Stomach (tissue), 9 donors: ENCODE measurements around the gene ZNF143. TPM values are rescaled to one million over a fixed set of nuclear protein-coding genes. Genes with fewer than 3 reads are reported as not detected.

ENCODE experiments used
- DNase-seq, 2 donors: peaks; one replicate each; pipeline versions ENCODE4 v3.0.0 to v3.0.0-alpha.2; 2013 to 2019
- H3K27ac ChIP-seq, 5 donors: fragments of 200-600 bp in 4 of 5; sonication (generic) in 4 of 5; one replicate each; pipeline ENCODE4 v1.5.1; 2013 to 2019; ENCODE audit warnings: mild to moderate bottlenecking in 1 of 5, moderate library complexity in 1 of 5
- H3K27me3 ChIP-seq, 3 donors: fragments of 200-600 bp; sonication (generic); one replicate each; pipeline ENCODE4 v1.5.1; 2017 to 2019; ENCODE audit warnings: mixed run types in 1 of 3
- H3K36me3 ChIP-seq, 4 donors: fragments of 200-600 bp; sonication (generic); 1 replicate in 3 of 4; 2 replicates in 1 of 4; pipeline ENCODE4 v1.5.1; 2016 to 2019
- H3K4me1 ChIP-seq, 4 donors: fragments of 200-600 bp; sonication (generic); one replicate each; pipeline ENCODE4 v1.5.1; 2016 to 2019
- H3K4me3 ChIP-seq, 4 donors: fragments of 200-600 bp; sonication (generic) in 3 of 4; one replicate each; pipeline ENCODE4 v1.5.1; 2016 to 2019; ENCODE audit warnings: mild to moderate bottlenecking in 1 of 4
- H3K9me3 ChIP-seq, 4 donors: fragments of 200-600 bp; sonication (generic); one replicate each; pipeline ENCODE4 v1.5.1; 2016 to 2019
- CTCF ChIP-seq, 7 experiments: fragments of 450-650 bp in 4 of 7; fragments of 200-600 bp in 3 of 7; sonication (generic) in 3 of 7; IDR thresholded peaks; one replicate each; pipeline ENCODE4 v1.5.1; 2016 to 2019; ENCODE audit warnings: antibody characterized with exemption in 7 of 7, control low read depth in 2 of 7, mild to moderate bottlenecking in 1 of 7
- EP300 ChIP-seq: sonication (generic); formaldehyde crosslinking; IDR thresholded peaks from one replicate; pipeline ENCODE4 v1.6.1; 2017; ENCODE audit warnings: antibody characterized with exemption
- POLR2A ChIP-seq, 4 donors: fragments of 450-650 bp; IDR thresholded peaks; one replicate each; pipeline ENCODE4 v1.6.1; 2016; ENCODE audit warnings: antibody characterized with exemption in 4 of 4, control low read depth in 2 of 4, mild to moderate bottlenecking in 1 of 4, moderate library complexity in 1 of 4
- POLR2AphosphoS5 ChIP-seq, 3 donors: sonication (generic); formaldehyde crosslinking; IDR thresholded peaks; one replicate each; pipeline ENCODE4 v1.6.1; 2016; ENCODE audit warnings: antibody characterized with exemption in 3 of 3
- WGBS, 5 donors: extraction: QIAGEN DNeasy Blood & Tissue Kit in 3 of 5; methylation state at CpG; one replicate each; pipeline versions ENCODE4 v1.1.5 to v1.1.7; 2013 to 2018; 5-methylcytosine and 5-hydroxymethylcytosine counted together
- intact Hi-C: fragments of 100-400 bp; cut with DNase I; formaldehyde crosslinking; loops from one replicate; pipeline ENCODE4 v1.15.1; 2023; ENCODE audit warnings: low total_unique reads
- polyA plus RNA-seq, 3 donors: library from polyadenylated mRNA; stranded (reverse); fragments of 200-250 nt; gene quantifications; one replicate each; pipeline ENCODE4 v1.2.3, GENCODE V29; 2013
- total RNA-seq, 5 donors: library from RNA; depleted of rRNA; stranded (reverse); fragments of >200 nt; gene quantifications; one replicate each; pipeline versions ENCODE4 v1.1.0 to v1.2.3, GENCODE V29; 2014 to 2016
- donor health status: healthy with polysubstance abuse.
- donor health status: Bipolar disorder and iron deficiency.
- donor health status: healthy.

ZNF143 gene
- total and polyA plus RNA-seq, 8 donors: 4.1 to 110 (median 19.0) TPM

- peaks cover 39 to 100% (median 98%) of the 10 kb centered on the region in 4 donors for H3K36me3 ChIP-seq
- peaks cover 4 to 17% (median 9%) of the 10 kb centered on the region in 4 donors for H3K4me1 ChIP-seq
- H3K9me3 ChIP-seq: no peaks in the 10 kb centered on the region
- intact Hi-C loops: no loop called here
- TF ChIP-seq CTCF (IDR thresholded peaks at IDR 0.05): no peak
- no peak for TF ChIP-seq EP300
- no peak for TF ChIP-seq POLR2AphosphoS5 (IDR thresholded peaks at IDR 0.05)
- TF ChIP-seq POLR2A (IDR thresholded peaks at IDR 0.05): no peak
- no peak overlapping the region for H3K27ac ChIP-seq
- no peak overlapping the region for H3K4me3 ChIP-seq
- WGBS, 5 donors: 24 to 36% (median 29%) methylated on average over 4 of the region's 4 CpGs
- DNase-seq: peak in 1 of 2 donors; percentile 19
- H3K27me3 ChIP-seq: no peaks in the 10 kb centered on the region
Measured at GRCh38 chr11:9498457-9499078, 37.8 kb downstream of the ZNF143 start.

GRCh38 chr11:9506489-9507276, 45.9 kb downstream of the ZNF143 start:
- peak overlapping the region in 1 of 5 donors; percentile 1 for H3K27ac ChIP-seq
- DNase-seq: peak; percentile 83 to 93
- TF ChIP-seq POLR2A (IDR thresholded peaks at IDR 0.05) (no peak), POLR2AphosphoS5 (IDR thresholded peaks at IDR 0.05) (peak in 1 of 3 donors; percentile 77), CTCF (IDR thresholded peaks at IDR 0.05) (peak in 5 of 7 experiments; percentile 83 to 95 (median 88)), EP300 (no peak)
- H3K4me1 ChIP-seq: peaks cover 0 to 39% (median 19%) of the 10 kb centered on the region in 4 donors
- H3K27me3 ChIP-seq: no peaks in the 10 kb centered on the region
- 36 to 42% (median 39%) methylated on average over 6 of the region's 6 CpGs for WGBS, 5 donors
- intact Hi-C loops: no loop called here
- H3K9me3 ChIP-seq: no peaks in the 10 kb centered on the region
- peaks cover 0 to 63% (median 50%) of the 10 kb centered on the region in 4 donors for H3K36me3 ChIP-seq
- no peak overlapping the region for H3K4me3 ChIP-seq

- TF ChIP-seq CTCF (IDR thresholded peaks at IDR 0.05) (no peak), POLR2AphosphoS5 (IDR thresholded peaks at IDR 0.05) (no peak), EP300 (no peak), POLR2A (IDR thresholded peaks at IDR 0.05) (no peak)
- DNase-seq: no peak
- Histone ChIP-seq H3K4me3 (no peak overlapping the region), H3K27ac (no peak overlapping the region), H3K4me1 (peaks cover 0 to 39% (median 19%) of the 10 kb centered on the region in 4 donors), H3K36me3 (peaks cover 0 to 63% (median 51%) of the 10 kb centered on the region in 4 donors), H3K9me3 (no peaks in the 10 kb centered on the region), H3K27me3 (no peaks in the 10 kb centered on the region)
- 59 to 73% (median 62%) methylated on average over 1 of the region's 1 CpG for WGBS, 5 donors
- intact Hi-C loops: no loop called here
Measured at GRCh38 chr11:9507277-9507580, 46.4 kb downstream of the ZNF143 start.

GRCh38 chr11:9509041-9509440, 48.2 kb downstream of the ZNF143 start:
- H3K9me3 ChIP-seq: no peaks in the 10 kb centered on the region
- no peak for TF ChIP-seq POLR2A (IDR thresholded peaks at IDR 0.05)
- no peak for TF ChIP-seq CTCF (IDR thresholded peaks at IDR 0.05)
- no peak for TF ChIP-seq POLR2AphosphoS5 (IDR thresholded peaks at IDR 0.05)
- TF ChIP-seq EP300: no peak
- H3K4me3 ChIP-seq: no peak overlapping the region
- intact Hi-C loops: no loop called here
- 35 to 66% (median 50%) methylated on average over 2 of the region's 2 CpGs for WGBS, 5 donors
- H3K27me3 ChIP-seq: no peaks in the 10 kb centered on the region
- H3K4me1 ChIP-seq: peaks cover 0 to 39% (median 19%) of the 10 kb centered on the region in 4 donors
- H3K36me3 ChIP-seq: peaks cover 16 to 63% (median 53%) of the 10 kb centered on the region in 4 donors
- H3K27ac ChIP-seq: peak overlapping the region in 1 of 5 donors; percentile 36
- DNase-seq: peak; percentile 30 to 56
